Loucy (cell line): ENCODE measurements around the gene TFAP2D.

Experiments
- H2AFZ ChIP-seq: fragments of 200-600 bp; sonication (generic); 2 replicates; pipeline ENCODE4 v1.6.0; 2016; ENCODE audit warnings: antibody characterized with exemption, mild to moderate bottlenecking, low read length, moderate library complexity
- H3F3A ChIP-seq: fragments of 200-600 bp; 2 replicates; pipeline ENCODE4 v1.6.0; 2016; ENCODE audit warnings: antibody characterized with exemption, low read depth, mild to moderate bottlenecking
- H3K27me3 ChIP-seq: fragments of 200-600 bp; sonication (generic); 2 replicates; pipeline ENCODE4 v1.6.1; 2014; ENCODE audit warnings: low read length, mild to moderate bottlenecking; ENCODE audit not compliant: insufficient read depth, poor library complexity, severe bottlenecking
- H3K36me3 ChIP-seq: fragments of 200-600 bp; sonication (generic); 2 replicates; pipeline ENCODE4 v1.6.1; 2016; ENCODE audit warnings: low read length; ENCODE audit not compliant: insufficient read depth
- H3K4me1 ChIP-seq: fragments of 200-600 bp; sonication (generic); 2 replicates; pipeline ENCODE4 v1.5.1; 2014; ENCODE audit warnings: low read length, mild to moderate bottlenecking; ENCODE audit not compliant: insufficient read depth, poor library complexity, severe bottlenecking
- H3K4me2 ChIP-seq: fragments of 200-600 bp; sonication (generic); 2 replicates; pipeline ENCODE4 v1.6.0; 2014; ENCODE audit warnings: antibody characterized with exemption, low read length, low read depth, mild to moderate bottlenecking; ENCODE audit not compliant: poor library complexity, severe bottlenecking
- H3K4me3 ChIP-seq: fragments of 200-600 bp; sonication (generic); 2 replicates; pipeline ENCODE4 v1.5.1; 2014; ENCODE audit warnings: low read length, mild to moderate bottlenecking, mixed read lengths; ENCODE audit not compliant: poor library complexity, severe bottlenecking
- H3K79me2 ChIP-seq: fragments of 200-600 bp; sonication (generic); 2 replicates; pipeline ENCODE4 v1.6.1; 2014; ENCODE audit warnings: low read length; ENCODE audit not compliant: insufficient read depth
- H3K9ac ChIP-seq: fragments of 200-600 bp; sonication (generic); 2 replicates; pipeline ENCODE4 v1.6.0; 2014; ENCODE audit warnings: mild to moderate bottlenecking, low read depth, low read length, moderate library complexity; ENCODE audit not compliant: poor library complexity, severe bottlenecking
- H3K9me2 ChIP-seq: fragments of 200-600 bp; sonication (generic); replicated peaks from 2 replicates; pipeline ENCODE4 v1.6.1; 2016; ENCODE audit warnings: low read depth, low read length, mixed read lengths
- H3K9me3 ChIP-seq: fragments of 200-600 bp; sonication (generic); 2 replicates; pipeline ENCODE4 v1.6.1; 2014; ENCODE audit warnings: mild to moderate bottlenecking, antibody characterized with exemption, low read length, low read depth; ENCODE audit not compliant: insufficient read depth
- H4K20me1 ChIP-seq: fragments of 200-600 bp; sonication (generic); 2 replicates; pipeline ENCODE4 v1.6.0; 2014; ENCODE audit warnings: antibody characterized with exemption, low read length, mild to moderate bottlenecking; ENCODE audit not compliant: insufficient read depth, poor library complexity, severe bottlenecking
- EZH2phosphoT487 ChIP-seq: fragments of 200-600 bp; IDR thresholded peaks from 2 replicates; pipeline ENCODE4 v1.6.1; 2018; ENCODE audit warnings: antibody characterized with exemption, mild to moderate bottlenecking, moderate library complexity, borderline replicate concordance
- TF ChIP-seq, protein P1 (sequence below): fragments of 200-600 bp; sonication (generic); conservative IDR thresholded peaks from 2 replicates; pipeline ENCODE4 v1.5.1; 2014; ENCODE audit warnings: mild to moderate bottlenecking, antibody characterized with exemption, low read length

The TFAP2D gene

DNA sequence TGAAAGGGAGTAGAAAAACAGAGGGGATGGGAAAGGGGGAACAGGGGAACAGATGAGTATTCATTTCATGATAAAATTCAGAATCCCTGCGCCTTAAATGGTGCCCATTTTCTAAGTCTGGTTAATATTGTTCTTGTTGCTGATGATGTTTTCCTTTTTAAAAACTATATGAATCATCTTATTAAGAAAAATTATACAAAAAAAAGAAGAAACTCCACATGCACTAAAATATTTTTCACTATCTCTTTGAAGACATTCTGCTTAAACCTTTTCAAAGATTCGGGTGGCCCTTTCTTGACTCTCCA, 104.3 kb downstream of the TFAP2D start:
- no peak overlapping the region for H2AFZ ChIP-seq

DNA sequence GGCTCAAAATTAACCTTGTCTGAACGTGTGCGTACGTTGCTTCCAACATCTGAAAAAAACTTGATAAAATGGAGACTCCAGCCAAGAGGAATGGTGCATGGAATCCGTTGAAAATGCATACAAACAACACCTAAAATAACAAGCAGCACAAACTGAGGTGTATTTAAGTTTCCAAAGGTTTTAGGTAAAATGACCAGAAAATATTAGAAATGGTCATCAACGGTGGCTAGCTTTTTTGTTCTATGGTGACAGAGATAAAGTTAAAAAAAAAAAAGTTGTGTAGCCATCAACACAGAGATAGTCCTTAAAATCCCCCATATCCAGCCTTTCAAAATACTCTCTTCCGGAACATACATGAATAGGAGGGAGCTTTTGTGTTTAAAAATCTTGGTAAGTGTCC, 104.7 kb downstream of the TFAP2D start:
- Histone ChIP-seq H3K4me3 (no peak overlapping the region), H4K20me1 (no peaks in the 10 kb centered on the region), H3K4me1 (peaks cover 6% of the 10 kb centered on the region), H3K79me2 (no peaks in the 10 kb centered on the region), H2AFZ (no peak overlapping the region), H3F3A (no peaks in the 10 kb centered on the region), H3K9me3 (no peaks in the 10 kb centered on the region), H3K9ac (no peak overlapping the region), H3K36me3 (no peaks in the 10 kb centered on the region), H3K9me2 (no peaks in the 10 kb centered on the region), H3K4me2 (no peak overlapping the region), H3K27me3 (no peaks in the 10 kb centered on the region)
- TF ChIP-seq, protein P1, sequence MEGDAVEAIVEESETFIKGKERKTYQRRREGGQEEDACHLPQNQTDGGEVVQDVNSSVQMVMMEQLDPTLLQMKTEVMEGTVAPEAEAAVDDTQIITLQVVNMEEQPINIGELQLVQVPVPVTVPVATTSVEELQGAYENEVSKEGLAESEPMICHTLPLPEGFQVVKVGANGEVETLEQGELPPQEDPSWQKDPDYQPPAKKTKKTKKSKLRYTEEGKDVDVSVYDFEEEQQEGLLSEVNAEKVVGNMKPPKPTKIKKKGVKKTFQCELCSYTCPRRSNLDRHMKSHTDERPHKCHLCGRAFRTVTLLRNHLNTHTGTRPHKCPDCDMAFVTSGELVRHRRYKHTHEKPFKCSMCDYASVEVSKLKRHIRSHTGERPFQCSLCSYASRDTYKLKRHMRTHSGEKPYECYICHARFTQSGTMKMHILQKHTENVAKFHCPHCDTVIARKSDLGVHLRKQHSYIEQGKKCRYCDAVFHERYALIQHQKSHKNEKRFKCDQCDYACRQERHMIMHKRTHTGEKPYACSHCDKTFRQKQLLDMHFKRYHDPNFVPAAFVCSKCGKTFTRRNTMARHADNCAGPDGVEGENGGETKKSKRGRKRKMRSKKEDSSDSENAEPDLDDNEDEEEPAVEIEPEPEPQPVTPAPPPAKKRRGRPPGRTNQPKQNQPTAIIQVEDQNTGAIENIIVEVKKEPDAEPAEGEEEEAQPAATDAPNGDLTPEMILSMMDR, result no peak
- no peak for TF ChIP-seq EZH2phosphoT487

More for the DNA sequence above, 104.3 kb downstream of the TFAP2D start:
- H3K4me2 ChIP-seq, result no peak overlapping the region
- H3K9ac ChIP-seq, result no peak overlapping the region
- no peak overlapping the region for H3K4me3 ChIP-seq
- TF ChIP-seq, protein P1, result no peak
- TF ChIP-seq EZH2phosphoT487, result no peak
- no peaks in the 10 kb centered on the region for H3K36me3 ChIP-seq
- H3K9me2 ChIP-seq, result no peaks in the 10 kb centered on the region
- H3K27me3 ChIP-seq, result no peaks in the 10 kb centered on the region
- no peaks in the 10 kb centered on the region for H3K79me2 ChIP-seq
- no peaks in the 10 kb centered on the region for H3F3A ChIP-seq
- no peaks in the 10 kb centered on the region for H4K20me1 ChIP-seq
- no peaks in the 10 kb centered on the region for H3K9me3 ChIP-seq
- H3K4me1 ChIP-seq, result peaks cover 6% of the 10 kb centered on the region

- Histone ChIP-seq H3K79me2 (no peaks in the 10 kb centered on the region), H3K9me2 (no peaks in the 10 kb centered on the region), H3K4me2 (no peak within 1 kb of the TSS), H3K4me3 (no peak within 1 kb of the TSS), H3K36me3 (no peaks in the 10 kb centered on the region), H3K9ac (no peak within 1 kb of the TSS), H3K27me3 (no peaks in the 10 kb centered on the region), H3F3A (no peaks in the 10 kb centered on the region), H2AFZ (no peak within 1 kb of the TSS), H3K9me3 (no peaks in the 10 kb centered on the region), H4K20me1 (no peaks in the 10 kb centered on the region), H3K4me1 (peaks cover 6% of the 10 kb centered on the region)
- TF ChIP-seq, protein P1, result no peak
- no peak for TF ChIP-seq EZH2phosphoT487
Measured at GRCh38 chr6:50818673-50819072, 105.3 kb downstream of the TFAP2D start, which contains the start of gene TFAP2B. Gene TFAP2B (plus strand): TSS chr6:50818871. CDS start chr6:50818892, 21 bp downstream.
